Right renal cortex interstitium (tissue), 3 donors: ENCODE results near the gene SRRM4. TPM values are rescaled to one million over a fixed set of nuclear protein-coding genes. Genes with fewer than 3 reads are reported as not detected.
A peak's percentile ranks its signal among the peaks of the same experiment; 100 is the strongest.
"Not testable (repeated sequence)": the region's sequence is repeated elsewhere in the genome, so short reads cannot be mapped to it uniquely, and the experiment has no call there.

Source experiments
- DNase-seq, 3 donors: peaks; one replicate each; pipeline ENCODE4 v3.0.0-alpha.2; 2013; ENCODE audit warnings: low read depth in 3 of 3, low spot score in 2 of 3
- polyA plus RNA-seq, 3 donors: library from polyadenylated mRNA; unstranded; fragments of 120-200 nt; gene quantifications; one replicate each; pipeline ENCODE4 v1.2.1, GENCODE V29; 2013; ENCODE audit not compliant: insufficient read length in 3 of 3

SRRM4 gene
- polyA plus RNA-seq, 3 donors: 0.01 to 0.03 TPM; not detected in 1

DNA sequence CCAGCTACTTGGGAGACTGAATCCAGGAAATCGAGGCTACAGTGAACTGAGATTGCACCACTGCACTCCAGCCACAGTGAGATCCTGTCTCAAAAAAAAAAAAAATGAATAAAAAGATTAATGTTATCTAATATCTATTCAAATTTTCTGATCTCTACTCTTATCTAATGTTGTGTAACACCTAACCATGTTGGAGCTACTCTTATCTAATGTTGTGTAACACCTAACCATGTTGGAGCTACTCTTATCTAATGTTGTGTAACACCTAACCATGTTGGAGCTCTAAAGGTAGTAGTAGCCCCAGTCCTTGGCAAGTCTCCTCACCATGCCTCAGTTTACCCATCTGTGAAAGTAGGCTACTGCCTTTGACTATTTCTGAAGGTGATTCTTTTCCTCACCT is 26.9 kb downstream of the SRRM4 start:
- DNase-seq: not testable (repeated sequence)

DNA sequence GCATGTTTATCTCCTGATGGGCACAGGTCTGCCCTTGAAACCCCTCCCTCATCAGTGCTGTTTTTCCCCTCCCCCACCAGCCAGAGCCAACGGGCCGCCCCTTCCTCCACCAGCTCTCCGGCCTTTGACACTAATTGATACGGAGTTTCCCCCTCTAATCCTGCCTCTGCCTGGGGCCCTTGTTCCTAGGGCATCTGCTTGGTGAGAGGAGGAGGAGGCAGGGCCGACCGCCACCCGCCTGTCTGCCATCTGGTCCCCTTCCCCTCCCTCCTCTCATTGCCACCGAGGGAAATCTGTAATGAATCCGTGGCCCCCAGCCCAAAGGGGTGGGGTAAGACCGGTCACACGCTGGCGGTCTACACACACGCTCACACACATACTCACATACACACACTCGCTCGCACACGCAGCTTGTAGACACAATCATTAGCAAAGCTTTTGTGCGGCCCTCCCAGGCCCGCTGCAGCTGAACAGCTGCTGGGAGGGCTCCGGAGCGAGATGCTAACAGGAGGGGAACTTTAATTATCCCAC is 27.4 kb downstream of the SRRM4 start:
- DNase-seq: no peak

GRCh38 chr12:119011231-119011630 is 29.9 kb downstream of the SRRM4 start:
- DNase-seq: no peak

- no peak for DNase-seq
Measured at GRCh38 chr12:119012179-119012578, 30.8 kb downstream of the SRRM4 start.

GRCh38 chr12:119013023-119013422 is 31.7 kb downstream of the SRRM4 start:
- DNase-seq: no peak

DNA sequence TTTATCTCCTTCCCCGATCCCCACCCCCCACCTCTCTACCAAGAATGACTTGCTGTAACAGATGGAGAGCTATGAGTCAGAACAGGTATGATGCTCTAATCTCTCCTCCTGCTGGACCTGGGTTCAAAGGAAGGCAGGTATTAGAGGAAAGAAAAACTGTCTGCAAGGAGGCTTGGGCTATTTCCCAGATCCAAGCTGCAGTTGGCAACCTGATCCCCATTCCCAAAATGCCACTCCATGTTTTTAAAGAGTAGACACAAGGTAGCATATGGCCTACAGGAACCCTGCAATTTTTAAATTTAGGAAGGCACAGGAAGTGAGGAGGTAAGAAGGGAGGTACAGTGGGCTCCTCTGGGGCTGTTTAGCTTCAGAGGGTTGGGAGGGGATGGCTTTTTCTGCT is 33.0 kb downstream of the SRRM4 start:
- no peak for DNase-seq

GRCh38 chr12:119016715-119017114 is 35.4 kb downstream of the SRRM4 start:
- DNase-seq: no peak

DNA sequence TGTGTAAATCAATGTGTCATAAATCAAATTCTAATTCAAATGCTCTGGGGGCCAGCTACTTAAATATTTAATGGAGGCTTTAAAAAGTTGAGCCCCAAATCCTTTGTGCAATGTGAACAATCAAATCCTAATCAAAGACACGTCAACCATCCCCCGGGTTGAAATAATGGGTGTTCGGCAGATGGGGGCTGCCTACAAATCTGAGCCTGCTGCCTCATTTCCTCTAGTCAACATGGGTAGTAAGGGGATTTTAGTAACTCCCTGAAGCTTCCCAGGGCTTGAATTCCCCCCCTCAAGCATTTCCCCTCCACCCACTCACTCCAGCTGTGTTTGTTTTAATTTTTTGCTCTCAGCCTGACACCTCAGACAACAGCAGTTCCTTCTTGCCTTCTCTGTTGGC is 37.8 kb downstream of the SRRM4 start:
- DNase-seq: no peak

GRCh38 chr12:119020406-119021360 is 39.3 kb downstream of the SRRM4 start:
- DNase-seq: no peak

GRCh38 chr12:119024356-119024755 is 43.0 kb downstream of the SRRM4 start:
- no peak for DNase-seq

- DNase-seq: no peak
Measured at GRCh38 chr12:119025786-119026185, 44.4 kb downstream of the SRRM4 start.

DNA sequence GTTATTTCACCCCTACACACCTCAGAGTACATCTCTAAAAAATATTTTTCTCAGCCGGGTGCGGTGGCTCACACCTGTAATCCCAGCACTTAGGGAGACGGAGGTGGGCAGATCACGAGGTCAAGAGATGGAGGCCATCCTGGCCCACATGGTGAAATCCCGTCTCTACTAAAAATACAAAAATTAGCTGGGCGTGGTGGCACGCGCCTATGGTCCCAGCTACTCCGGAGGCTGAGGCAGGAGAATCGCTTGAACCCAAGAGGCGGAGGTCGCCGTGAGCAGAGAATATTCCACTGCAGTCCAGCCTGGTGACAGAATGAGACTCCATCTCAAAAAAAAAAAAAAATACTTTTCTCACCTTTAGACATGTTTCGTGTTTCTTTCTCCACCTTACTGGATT is 52.0 kb downstream of the SRRM4 start:
- DNase-seq: not testable (repeated sequence)

DNA sequence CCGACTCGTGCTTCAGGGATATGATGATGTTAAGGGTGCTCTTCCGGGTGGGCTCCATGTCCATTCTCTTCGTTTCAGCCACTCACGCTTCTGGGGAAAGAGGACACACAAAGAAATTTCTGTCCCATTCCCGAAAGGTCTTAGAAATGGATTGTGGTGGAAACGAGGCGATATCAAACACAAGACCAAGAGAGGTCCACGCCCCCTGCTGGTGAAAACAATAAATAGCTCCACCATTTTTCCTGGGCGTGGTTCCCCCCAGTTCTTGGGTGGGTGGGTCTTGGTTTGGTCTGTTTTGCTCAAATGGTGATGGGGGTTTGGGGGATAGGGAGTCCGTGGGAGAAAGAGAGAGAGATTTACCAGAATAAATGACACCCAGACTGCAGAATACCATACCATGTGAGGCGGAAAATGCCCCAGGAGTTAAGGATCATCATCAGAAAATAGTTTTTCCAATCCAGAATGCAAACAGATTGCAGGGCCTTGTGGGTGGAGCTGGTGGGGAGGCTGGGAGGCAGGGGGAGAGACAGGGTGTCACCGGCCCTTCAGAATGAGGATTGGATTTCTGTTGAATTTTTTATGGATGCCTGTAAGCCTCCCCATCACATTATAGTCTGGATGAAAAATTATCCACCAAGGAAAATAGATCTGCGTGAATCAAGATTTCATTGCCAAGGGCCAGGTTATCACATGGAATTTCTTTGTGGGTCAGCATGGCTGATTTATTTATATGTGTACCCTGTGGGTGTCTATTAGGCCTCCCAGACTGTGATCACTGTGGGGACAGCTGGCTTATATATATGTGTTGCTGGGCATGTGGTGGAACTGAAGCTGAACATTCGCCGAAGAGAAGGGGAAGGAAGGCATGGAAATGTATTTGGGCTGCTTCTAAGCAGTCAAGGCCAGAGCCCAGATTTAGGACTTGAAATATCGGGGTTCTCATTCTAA is 55.8 kb downstream of the SRRM4 start:
- DNase-seq: no peak

DNA sequence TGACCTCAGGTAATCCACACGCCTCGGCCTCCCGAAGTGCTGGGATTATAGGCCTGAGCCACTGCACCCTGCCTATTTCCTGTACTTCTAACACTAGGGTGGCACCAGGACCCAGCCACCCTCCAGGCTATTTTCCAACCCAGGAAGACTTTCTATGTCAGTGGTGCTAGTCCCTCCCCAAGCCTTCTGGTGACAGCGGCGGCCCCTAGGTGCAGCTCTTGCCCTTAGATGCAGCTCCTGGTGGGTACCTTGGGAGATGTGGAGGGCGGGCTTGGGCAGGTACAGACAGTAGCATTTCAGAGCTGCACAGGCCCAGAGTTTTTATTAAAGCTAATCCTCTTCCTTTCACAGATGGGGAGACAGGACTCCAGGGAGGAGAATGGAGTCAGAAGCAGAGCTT is 62.8 kb downstream of the SRRM4 start:
- no peak for DNase-seq

DNA sequence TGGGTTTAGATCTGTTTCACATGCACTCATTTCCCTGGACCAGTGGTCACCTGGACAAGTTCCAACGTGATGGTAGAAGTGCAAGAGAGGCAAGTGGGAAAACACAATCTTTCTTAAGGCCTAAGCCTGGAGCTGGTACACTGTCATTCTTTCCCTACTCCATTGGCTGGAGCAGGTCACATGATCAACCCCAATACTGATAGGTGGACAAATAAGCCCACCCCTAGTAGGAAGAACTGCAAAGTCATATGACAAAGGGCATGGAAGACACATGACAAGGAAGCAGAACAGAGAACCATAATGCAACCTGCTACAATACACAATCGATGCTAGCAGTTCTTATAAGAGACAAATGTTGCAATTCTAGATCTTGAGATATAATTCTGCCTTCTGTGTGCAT is 66.3 kb downstream of the SRRM4 start:
- DNase-seq: no peak

DNA sequence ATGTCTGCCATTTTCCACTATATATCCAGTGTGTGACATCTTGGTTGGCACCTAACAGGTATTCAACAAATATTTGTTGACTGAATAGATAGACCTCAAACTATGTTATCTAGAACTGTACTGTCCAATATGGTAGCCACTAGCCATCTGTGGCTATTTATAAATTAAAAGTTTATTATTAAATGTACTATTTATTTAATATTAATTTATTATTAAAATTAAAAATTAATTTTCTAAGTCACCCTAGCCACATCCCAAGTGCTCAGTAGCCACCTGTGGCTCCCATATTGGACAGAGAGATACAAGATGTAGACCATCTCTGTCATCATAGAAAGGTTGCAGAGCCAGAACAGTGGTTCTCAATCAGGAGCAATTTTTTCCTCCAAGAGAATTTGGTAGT is 69.3 kb downstream of the SRRM4 start:
- DNase-seq: no peak

- no peak for DNase-seq
Measured at GRCh38 chr12:119051474-119051873, 70.1 kb downstream of the SRRM4 start.

- DNase-seq: no peak
Measured at GRCh38 chr12:119052001-119052400, 70.7 kb downstream of the SRRM4 start.

DNA sequence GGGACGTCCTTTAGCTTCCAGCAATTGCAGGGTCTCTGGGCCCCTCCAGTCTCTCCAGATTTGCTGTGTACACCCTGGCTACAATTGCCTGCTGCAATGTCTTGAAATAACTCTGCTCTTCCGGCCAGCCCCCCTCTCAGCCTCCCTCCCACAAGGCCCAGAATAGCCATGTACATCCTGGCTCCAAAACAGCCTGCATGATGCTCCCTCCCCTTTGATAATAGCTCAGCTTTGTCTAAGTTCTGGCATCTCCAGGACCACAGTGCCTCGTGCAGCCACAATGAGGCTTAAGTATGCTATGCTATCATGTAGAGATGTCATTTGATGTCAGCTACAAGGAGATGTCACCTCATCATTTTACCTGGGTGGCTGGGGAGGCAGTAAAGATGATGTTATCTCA is 74.6 kb downstream of the SRRM4 start:
- DNase-seq: no peak

- DNase-seq: peak; percentile 27 to 56 (median 45)
Measured at GRCh38 chr12:119060847-119061796, 79.8 kb downstream of the SRRM4 start.
